CD14-positive monocyte (primary cell): ENCODE data around the gene TRUB2. TPM values are rescaled to one million over a fixed set of nuclear protein-coding genes. Genes with fewer than 3 reads are reported as not detected.

Experiments
- DNase-seq, 3 donors: peaks; one replicate each; pipeline ENCODE4 v3.0.0-alpha.2; 2011 to 2022
- H2AFZ ChIP-seq: 2 replicates; pipeline ENCODE4 v1.6.0; 2012; ENCODE audit warnings: mild to moderate bottlenecking, low read depth, low read length, inconsistent platforms; ENCODE audit not compliant: insufficient read depth, poor library complexity, severe bottlenecking
- H3K27ac ChIP-seq, 2 donors: 1 replicate in 1 of 2; 2 replicates in 1 of 2; pipeline ENCODE4 v1.5.1; 2012 to 2013; ENCODE audit warnings: low read length in 2 of 2, control low read depth in 1 of 2, inconsistent platforms in 1 of 2, low read depth in 1 of 2, mild to moderate bottlenecking in 1 of 2
- H3K27me3 ChIP-seq, 2 donors: one replicate each; pipeline versions ENCODE4 v1.6.0 to v1.6.1; 2011 to 2013; ENCODE audit warnings: low read length in 2 of 2; ENCODE audit not compliant: control insufficient read depth in 2 of 2, insufficient read depth in 2 of 2
- H3K36me3 ChIP-seq, 2 donors: replicated peaks in 1 of 2; 1 replicate in 1 of 2; 2 replicates in 1 of 2; pipeline versions ENCODE4 v1.5.1 to v1.6.1; 2012 to 2013; ENCODE audit warnings: low read length in 2 of 2, control low read depth in 1 of 2, inconsistent platforms in 1 of 2, mild to moderate bottlenecking in 1 of 2; ENCODE audit not compliant: insufficient read depth in 2 of 2, control insufficient read depth in 1 of 2
- H3K4me1 ChIP-seq, 2 donors: 1 replicate in 1 of 2; 2 replicates in 1 of 2; pipeline versions ENCODE4 v1.5.1 to v1.6.1; 2012 to 2013; ENCODE audit warnings: low read length in 2 of 2, control low read depth in 1 of 2, inconsistent platforms in 1 of 2, mild to moderate bottlenecking in 1 of 2, moderate library complexity in 1 of 2; ENCODE audit not compliant: insufficient read depth in 2 of 2, control insufficient read depth in 1 of 2
- H3K4me2 ChIP-seq: replicated peaks from 2 replicates; pipeline ENCODE3; 2012; ENCODE audit warnings: low read length, moderate library complexity, mild to moderate bottlenecking; ENCODE audit not compliant: poor library complexity, severe bottlenecking; ENCODE audit errors: extremely low read depth
- H3K4me3 ChIP-seq, 3 experiments: fragments of 200-600 bp in 1 of 3; sonication (generic) in 1 of 3; replicated peaks in 1 of 3; 1 replicate in 2 of 3; 2 replicates in 1 of 3; pipeline ENCODE4 v1.5.1; 2011 to 2013; ENCODE audit warnings: low read length in 3 of 3, mild to moderate bottlenecking in 3 of 3, control low read depth in 2 of 3, low read depth in 2 of 3, inconsistent platforms in 1 of 3, moderate library complexity in 1 of 3
- H3K79me2 ChIP-seq: 2 replicates; pipeline ENCODE4 v1.6.0; 2012; ENCODE audit warnings: mild to moderate bottlenecking, control low read depth, inconsistent platforms, low read length, moderate library complexity; ENCODE audit not compliant: insufficient read depth
- H3K9ac ChIP-seq: 2 replicates; pipeline ENCODE4 v1.6.0; 2017; ENCODE audit warnings: low read length, mild to moderate bottlenecking; ENCODE audit not compliant: insufficient read depth, poor library complexity, severe bottlenecking
- H3K9me3 ChIP-seq, 2 donors: replicated peaks in 1 of 2; 1 replicate in 1 of 2; 2 replicates in 1 of 2; pipeline versions ENCODE4 v1.5.1 to v1.6.1; 2012 to 2013; ENCODE audit warnings: low read length in 2 of 2, control low read depth in 1 of 2; ENCODE audit not compliant: control insufficient read depth in 1 of 2, insufficient read depth in 1 of 2
- H4K20me1 ChIP-seq: 2 replicates; pipeline ENCODE4 v1.6.0; 2012; ENCODE audit warnings: mild to moderate bottlenecking, low read length, control low read depth, moderate library complexity; ENCODE audit not compliant: insufficient read depth
- H3K27ac Mint-ChIP-seq, 7 donors: one replicate each; pipeline ENCODE4 v1.8.0; 2020; ENCODE audit warnings: mild to moderate bottlenecking in 7 of 7, mixed read lengths in 7 of 7, moderate library complexity in 6 of 7, inconsistent platforms in 2 of 7
- H3K27me3 Mint-ChIP-seq, 3 donors: one replicate each; pipeline ENCODE4 v1.8.0; 2021 to 2022; ENCODE audit warnings: low read depth in 3 of 3, mild to moderate bottlenecking in 3 of 3, mixed read lengths in 3 of 3, moderate library complexity in 3 of 3, inconsistent platforms in 1 of 3
- H3K36me3 Mint-ChIP-seq, 2 donors: one replicate each; pipeline ENCODE4 v1.8.0; 2020; ENCODE audit warnings: mixed read lengths in 2 of 2, inconsistent platforms in 1 of 2, mild to moderate bottlenecking in 1 of 2
- H3K4me1 Mint-ChIP-seq: one replicate; pipeline ENCODE4 v1.8.0; 2020; ENCODE audit warnings: mild to moderate bottlenecking, mixed read lengths
- H3K4me3 Mint-ChIP-seq, 2 donors: one replicate each; pipeline ENCODE4 v1.8.0; 2020; ENCODE audit warnings: mild to moderate bottlenecking in 2 of 2, mixed read lengths in 2 of 2, moderate library complexity in 1 of 2
- H3K9me3 Mint-ChIP-seq, 7 donors: one replicate each; pipeline ENCODE4 v1.8.0; 2020 to 2022; ENCODE audit warnings: mixed read lengths in 7 of 7, mild to moderate bottlenecking in 6 of 7, moderate library complexity in 6 of 7, inconsistent platforms in 2 of 7
- CTCF ChIP-seq: fragments of 200-600 bp; IDR thresholded peaks from one replicate; pipeline ENCODE4 v1.8.0; 2022; ENCODE audit warnings: antibody characterized with exemption, mild to moderate bottlenecking
- WGBS: methylation state at CpG from one replicate; pipeline ENCODE4 v1.1.5; 2013; ENCODE audit warnings: missing lambda C conversion rate; ENCODE audit not compliant: insufficient coverage; 5-methylcytosine and 5-hydroxymethylcytosine counted together
- intact Hi-C, 2 donors: fragments of 100-400 bp; cut with micrococcal nuclease; formaldehyde crosslinking; loops; one replicate each; pipeline versions ENCODE4 v1.15.0 to v1.15.1; 2023
- polyA plus RNA-seq, 3 donors: library from polyadenylated mRNA; depleted of rRNA in 1 of 3; unstranded in 2 of 3; stranded (reverse) in 1 of 3; fragments of 300-500 nt in 2 of 3; fragments of >200 nt in 1 of 3; fragmentation: Illumina TruSeq in 2 of 3; gene quantifications; 1 replicate in 2 of 3; 2 replicates in 1 of 3; pipeline ENCODE4 v1.2.3, GENCODE V29; 2012 to 2021

Gene TRUB2
- polyA plus RNA-seq, 3 donors = 5.9 to 17.0 (median 13.5) TPM

DNA sequence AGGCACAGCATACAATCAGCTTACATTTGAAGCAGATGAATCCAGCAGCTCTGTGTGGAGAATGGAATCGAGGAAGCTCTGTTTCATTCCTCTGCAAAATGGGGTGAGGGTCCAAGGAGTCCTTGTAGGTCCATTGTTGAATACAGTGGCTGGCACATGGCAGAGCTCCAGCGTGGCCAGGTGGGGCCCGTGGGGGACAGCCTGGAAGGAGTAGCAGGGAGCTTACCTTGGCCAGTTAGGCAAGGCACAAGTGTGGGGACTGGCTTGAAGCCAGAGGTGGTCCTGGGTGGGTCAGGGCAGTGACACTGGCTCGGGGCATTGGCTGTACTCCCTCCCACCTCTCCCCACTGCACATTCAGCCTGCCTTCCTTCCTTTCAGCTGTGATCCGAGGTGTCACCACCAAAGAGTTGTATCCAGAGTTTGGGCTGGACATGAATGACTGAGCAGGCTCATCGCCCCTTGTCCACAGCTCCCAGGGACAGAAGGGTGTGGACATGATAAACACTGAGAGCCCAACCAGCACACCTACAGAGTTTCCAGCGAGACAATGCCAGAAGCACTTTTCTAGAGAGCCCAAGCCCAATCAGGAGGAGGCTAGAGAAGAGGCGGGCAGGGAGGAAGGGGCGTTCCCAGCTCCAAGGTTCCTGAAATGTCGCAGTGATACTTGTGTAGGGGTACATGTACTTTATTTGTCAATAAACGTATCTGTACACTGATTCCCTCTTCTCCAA lies 33.8 kb downstream of the TRUB2 start:
- H2AFZ ChIP-seq = no peak overlapping the region
- no peak overlapping the region for H3K4me3 ChIP-seq
- H3K79me2 ChIP-seq = no peaks in the 10 kb centered on the region
- no peaks in the 10 kb centered on the region for H3K9me3 Mint-ChIP-seq
- no peaks in the 10 kb centered on the region for H3K27me3 Mint-ChIP-seq
- no peaks in the 10 kb centered on the region for H3K9me3 ChIP-seq
- H3K36me3 Mint-ChIP-seq = peaks cover 15 to 33% of the 10 kb centered on the region in 2 donors
- H3K27me3 ChIP-seq = no peaks in the 10 kb centered on the region
- H3K4me1 Mint-ChIP-seq = no peaks in the 10 kb centered on the region
- no peak for DNase-seq
- intact Hi-C loops = no loop called here
- no peak for TF ChIP-seq CTCF
- H3K27ac Mint-ChIP-seq = peak overlapping the region in 2 of 7 donors; percentile 37 to 42
- no peaks in the 10 kb centered on the region for H4K20me1 ChIP-seq
- H3K27ac ChIP-seq = no peak overlapping the region
- no peaks in the 10 kb centered on the region for H3K4me1 ChIP-seq
- H3K36me3 ChIP-seq = peaks cover 13 to 19% of the 10 kb centered on the region in 2 donors
- H3K4me3 Mint-ChIP-seq = no peak overlapping the region
- H3K9ac ChIP-seq = no peak overlapping the region
- WGBS = 100% methylated on average over 3 of the region's 11 CpGs
- H3K4me2 ChIP-seq = no peak overlapping the region

DNA sequence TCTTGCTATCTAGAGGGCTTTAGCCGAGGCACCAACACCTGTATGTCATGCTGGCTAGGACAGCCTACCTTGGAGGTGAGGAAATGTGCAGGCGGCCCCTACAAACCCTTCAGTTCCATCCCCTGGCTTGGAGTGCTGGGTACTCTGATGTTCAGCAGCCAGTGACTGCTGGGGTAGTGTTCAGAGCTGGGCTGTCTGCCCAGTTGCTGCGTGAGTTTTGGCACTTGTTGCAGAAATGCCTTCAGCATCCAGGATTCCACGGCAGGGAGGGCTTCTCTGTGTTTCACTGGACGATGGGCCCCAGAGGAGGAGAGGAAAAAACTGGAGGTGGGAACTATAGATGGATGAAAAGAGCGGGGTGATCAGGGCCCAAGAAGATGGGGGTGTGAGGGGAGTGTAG lies 35.8 kb downstream of the TRUB2 start:
- Histone ChIP-seq H3K4me2 (no peak overlapping the region), H3K36me3 (peaks cover 13 to 19% of the 10 kb centered on the region in 2 donors), H3K9ac (no peak overlapping the region), H3K27me3 (no peaks in the 10 kb centered on the region), H4K20me1 (no peaks in the 10 kb centered on the region), H3K27ac (no peak overlapping the region), H3K9me3 (no peaks in the 10 kb centered on the region), H3K4me1 (no peaks in the 10 kb centered on the region), H3K4me3 (no peak overlapping the region), H2AFZ (no peak overlapping the region), H3K79me2 (no peaks in the 10 kb centered on the region)
- Mint-ChIP-seq H3K27ac (peak overlapping the region in 1 of 7 donors; percentile 63), H3K4me3 (no peak overlapping the region), H3K36me3 (peaks cover 15 to 33% of the 10 kb centered on the region in 2 donors), H3K9me3 (no peaks in the 10 kb centered on the region), H3K4me1 (no peaks in the 10 kb centered on the region), H3K27me3 (no peaks in the 10 kb centered on the region)
- WGBS = 100% methylated on average over 4 of the region's 6 CpGs
- intact Hi-C loops = no loop called here
- TF ChIP-seq CTCF = no peak
- no peak for DNase-seq
